HG03520 (cell line): ENCODE results near the gene POU2F1.

Experiments
- ATAC-seq: cut with Tn5 transposase; IDR thresholded peaks from one replicate; pipeline ENCODE4 v1.9.1; 2021; ENCODE audit warnings: mild to moderate bottlenecking, moderate library complexity; ENCODE audit not compliant: unreplicated experiment

POU2F1 gene

GRCh38 chr1:167360120-167360519, 139.4 kb downstream of the POU2F1 start:
- no peak for ATAC-seq

- ATAC-seq = no peak
These were observed 142.0 kb downstream of the POU2F1 start for GRCh38 chr1:167362638-167363037.

- ATAC-seq = no peak
These were observed 144.1 kb downstream of the POU2F1 start for GRCh38 chr1:167364826-167365225.

GRCh38 chr1:167365360-167365759, 144.7 kb downstream of the POU2F1 start:
- ATAC-seq = no peak

GRCh38 chr1:167367705-167368104, 147.0 kb downstream of the POU2F1 start:
- ATAC-seq = no peak

- no peak for ATAC-seq
These were observed 148.5 kb downstream of the POU2F1 start for GRCh38 chr1:167369175-167369574.

- ATAC-seq = no peak
These were observed 149.2 kb downstream of the POU2F1 start for GRCh38 chr1:167369933-167370332.

- ATAC-seq = no peak
These were observed 150.3 kb downstream of the POU2F1 start for GRCh38 chr1:167371030-167371429.

- ATAC-seq = no peak
These were observed 152.7 kb downstream of the POU2F1 start for GRCh38 chr1:167373398-167373797.

- no peak for ATAC-seq
These were observed 153.3 kb downstream of the POU2F1 start for GRCh38 chr1:167373986-167374385.

- no peak for ATAC-seq
These were observed 155.3 kb downstream of the POU2F1 start for GRCh38 chr1:167375949-167376348.

- no peak for ATAC-seq
These were observed 166.7 kb downstream of the POU2F1 start for GRCh38 chr1:167387251-167387910.

GRCh38 chr1:167388976-167389375, 168.3 kb downstream of the POU2F1 start:
- ATAC-seq = no peak

- ATAC-seq = no peak
These were observed 171.6 kb downstream of the POU2F1 start for GRCh38 chr1:167392200-167392696.

- no peak for ATAC-seq
These were observed 179.8 kb downstream of the POU2F1 start for GRCh38 chr1:167400359-167400953.

- no peak for ATAC-seq
These were observed 180.7 kb downstream of the POU2F1 start for GRCh38 chr1:167401260-167401873.

GRCh38 chr1:167404161-167404888, 183.6 kb downstream of the POU2F1 start:
- no peak for ATAC-seq

GRCh38 chr1:167404908-167405307, 184.2 kb downstream of the POU2F1 start:
- no peak for ATAC-seq

- no peak for ATAC-seq
These were observed 187.7 kb downstream of the POU2F1 start for GRCh38 chr1:167408355-167408754.

GRCh38 chr1:167409183-167409582, 188.5 kb downstream of the POU2F1 start:
- ATAC-seq = no peak

GRCh38 chr1:167412072-167412471, 191.4 kb downstream of the POU2F1 start:
- no peak for ATAC-seq
